PC-3 (cell line): ENCODE measurements around the gene ANKRD62. TPM values are rescaled to one million over a fixed set of nuclear protein-coding genes. Genes with fewer than 3 reads are reported as not detected.

Source experiments
- ATAC-seq: fragments of 200-7000 bp; cut with Tn5 transposase; 2 replicates; pipeline ENCODE4 v1.9.1; 2020; ENCODE audit warnings: mild to moderate bottlenecking, moderate library complexity
- BruUV-seq: library from RNA; stranded (reverse); fragments of 400-500 nt; replicated peaks from 2 replicates; lab custom pipeline; 2021; lab: Mats Ljungman, UMichigan
- CTCF ChIA-PET: fragments of 300-600 bp; sonication (Branson Sonifier 250); formaldehyde crosslinking; loops from one replicate; lab custom pipeline; 2022; ENCODE audit warnings: antibody characterized with exemption; lab: Charles Lee
- POLR2A ChIA-PET: fragments of 300-600 bp; sonication (Branson Sonifier 250); formaldehyde crosslinking; loops from one replicate; lab custom pipeline; 2022; ENCODE audit warnings: antibody characterized with exemption; ENCODE audit not compliant: unreplicated experiment; lab: Charles Lee
- DNase-seq: peaks from one replicate; pipeline ENCODE4 v3.0.0-alpha.2; 2015
- H2AFZ ChIP-seq: fragments of 300-600 bp; sonication (generic); 2 replicates; pipeline ENCODE4 v1.6.0; 2016; ENCODE audit warnings: antibody characterized with exemption, low read length
- H3F3A ChIP-seq: fragments of 300-600 bp; sonication (generic); one replicate; pipeline ENCODE4 v1.6.0; 2017; ENCODE audit warnings: antibody characterized with exemption, low read length, control low read depth, mild to moderate bottlenecking; ENCODE audit not compliant: unreplicated experiment
- H3K27ac ChIP-seq: fragments of 300-600 bp; sonication (generic); 2 replicates; pipeline ENCODE4 v1.5.1; 2016; ENCODE audit warnings: mild to moderate bottlenecking, low read length
- H3K27me3 ChIP-seq: fragments of 300-600 bp; sonication (generic); 2 replicates; pipeline ENCODE4 v1.6.1; 2016; ENCODE audit warnings: low read length, mixed read lengths
- H3K36me3 ChIP-seq: fragments of 300-600 bp; sonication (generic); 2 replicates; pipeline ENCODE4 v1.6.1; 2016; ENCODE audit warnings: low read depth, mixed run types, low read length, mixed read lengths
- H3K4me1 ChIP-seq: fragments of 300-600 bp; sonication (generic); 2 replicates; pipeline ENCODE4 v1.5.1; 2016; ENCODE audit warnings: low read length; ENCODE audit not compliant: insufficient read depth
- H3K4me2 ChIP-seq: fragments of 300-600 bp; sonication (generic); 2 replicates; pipeline ENCODE4 v1.6.0; 2016; ENCODE audit warnings: low read length
- H3K4me3 ChIP-seq: fragments of 300-600 bp; sonication (generic); 2 replicates; pipeline ENCODE4 v1.5.1; 2016; ENCODE audit warnings: mild to moderate bottlenecking, low read length, mixed read lengths
- H3K79me2 ChIP-seq: fragments of 300-600 bp; sonication (generic); 2 replicates; pipeline ENCODE4 v1.6.1; 2017; ENCODE audit warnings: low read length, mixed read lengths
- H3K9ac ChIP-seq: fragments of 300-600 bp; sonication (generic); 2 replicates; pipeline ENCODE4 v1.6.0; 2016; ENCODE audit warnings: mild to moderate bottlenecking, low read length
- H3K9me2 ChIP-seq: fragments of 300-600 bp; sonication (generic); replicated peaks from 2 replicates; pipeline ENCODE4 v1.6.1; 2016; ENCODE audit warnings: mixed run types, low read length, mixed read lengths
- H3K9me3 ChIP-seq: fragments of 300-600 bp; sonication (generic); 2 replicates; pipeline ENCODE4 v1.6.1; 2016; ENCODE audit warnings: low read length, mixed read lengths
- H4K20me1 ChIP-seq: fragments of 300-600 bp; sonication (generic); 2 replicates; pipeline ENCODE4 v1.6.1; 2016; ENCODE audit warnings: low read length, mixed read lengths
- EZH2 ChIP-seq: fragments of 300-600 bp; sonication (generic); IDR thresholded peaks from one replicate; pipeline ENCODE4 v1.6.1; 2017; ENCODE audit warnings: antibody characterized with exemption, mild to moderate bottlenecking, low read length; ENCODE audit not compliant: unreplicated experiment
- EZH2phosphoT487 ChIP-seq: fragments of 300-600 bp; sonication (generic); IDR thresholded peaks from 2 replicates; pipeline ENCODE4 v1.6.1; 2018; ENCODE audit warnings: mild to moderate bottlenecking, antibody characterized with exemption, low read length, borderline replicate concordance
- intact Hi-C: fragments of 100-400 bp; cut with micrococcal nuclease; formaldehyde crosslinking; loops from 2 replicates; pipeline ENCODE4 v1.9.0; 2023
- total RNA-seq: library from RNA; depleted of rRNA; stranded (reverse); fragments of >200 nt; gene quantifications from 2 replicates; pipeline ENCODE4 v1.2.3, GENCODE V29; 2014
- TF ChIP-seq, protein P1 (sequence below): fragments of 300-600 bp; sonication (generic); conservative IDR thresholded peaks from 2 replicates; pipeline ENCODE4 v1.5.1; 2017; ENCODE audit warnings: antibody characterized with exemption, low read depth, mild to moderate bottlenecking, low read length

ANKRD62 gene
- total RNA-seq, 1 experiment from 2014 or later, result not detected

GRCh38 chr18:12048010-12048826 is 45.4 kb upstream of the ANKRD62 start:
- no peaks in the 10 kb centered on the region for H3K79me2 ChIP-seq
- intact Hi-C loops, result no loop called here
- H3K9me3 ChIP-seq, result no peaks in the 10 kb centered on the region
- POLR2A ChIA-PET, result no interaction called here
- no peaks in the 10 kb centered on the region for H3K36me3 ChIP-seq
- no peak overlapping the region for H3K9ac ChIP-seq
- no peak overlapping the region for H3K4me2 ChIP-seq
- no TSS peak for BruUV-seq
- TF ChIP-seq EZH2 (no peak), EZH2phosphoT487 (no peak)
- TF ChIP-seq, protein P1, sequence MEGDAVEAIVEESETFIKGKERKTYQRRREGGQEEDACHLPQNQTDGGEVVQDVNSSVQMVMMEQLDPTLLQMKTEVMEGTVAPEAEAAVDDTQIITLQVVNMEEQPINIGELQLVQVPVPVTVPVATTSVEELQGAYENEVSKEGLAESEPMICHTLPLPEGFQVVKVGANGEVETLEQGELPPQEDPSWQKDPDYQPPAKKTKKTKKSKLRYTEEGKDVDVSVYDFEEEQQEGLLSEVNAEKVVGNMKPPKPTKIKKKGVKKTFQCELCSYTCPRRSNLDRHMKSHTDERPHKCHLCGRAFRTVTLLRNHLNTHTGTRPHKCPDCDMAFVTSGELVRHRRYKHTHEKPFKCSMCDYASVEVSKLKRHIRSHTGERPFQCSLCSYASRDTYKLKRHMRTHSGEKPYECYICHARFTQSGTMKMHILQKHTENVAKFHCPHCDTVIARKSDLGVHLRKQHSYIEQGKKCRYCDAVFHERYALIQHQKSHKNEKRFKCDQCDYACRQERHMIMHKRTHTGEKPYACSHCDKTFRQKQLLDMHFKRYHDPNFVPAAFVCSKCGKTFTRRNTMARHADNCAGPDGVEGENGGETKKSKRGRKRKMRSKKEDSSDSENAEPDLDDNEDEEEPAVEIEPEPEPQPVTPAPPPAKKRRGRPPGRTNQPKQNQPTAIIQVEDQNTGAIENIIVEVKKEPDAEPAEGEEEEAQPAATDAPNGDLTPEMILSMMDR, result no peak
- DNase-seq (no peak), ATAC-seq (peak; percentile 37)
- no peaks in the 10 kb centered on the region for H3F3A ChIP-seq
- CTCF ChIA-PET, result no interaction called here
- H3K27me3 ChIP-seq, result peaks cover 6% of the 10 kb centered on the region
- no peak overlapping the region for H2AFZ ChIP-seq
- H3K9me2 ChIP-seq, result no peaks in the 10 kb centered on the region
- no peak overlapping the region for H3K27ac ChIP-seq
- H3K4me1 ChIP-seq, result peaks cover 4% of the 10 kb centered on the region; the same call in 1 of the 2 replicates
- no peak overlapping the region for H3K4me3 ChIP-seq
- no peaks in the 10 kb centered on the region for H4K20me1 ChIP-seq

DNA sequence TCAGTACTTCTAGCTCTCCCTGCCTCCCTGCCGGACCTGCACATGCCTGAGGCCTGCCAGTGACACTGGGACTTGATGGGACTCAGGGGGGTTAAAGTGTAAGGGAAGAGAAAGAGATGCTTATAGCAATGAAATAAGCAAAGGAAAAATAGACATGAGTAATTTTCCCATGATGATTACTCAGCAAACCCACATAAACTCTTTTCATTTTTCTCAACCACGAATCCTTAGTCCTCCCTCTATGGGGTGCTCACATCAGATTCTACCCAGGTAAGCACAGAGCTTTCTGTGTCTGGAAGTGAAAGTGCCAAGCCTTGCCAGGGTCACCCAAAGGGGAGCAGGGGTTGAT is 44.8 kb upstream of the ANKRD62 start:
- Histone ChIP-seq H2AFZ (no peak overlapping the region), H3K9me3 (no peaks in the 10 kb centered on the region), H3K4me1 (peaks cover 4% of the 10 kb centered on the region; the same call in 1 of the 2 replicates), H3K9ac (no peak overlapping the region), H3K79me2 (no peaks in the 10 kb centered on the region), H3K27me3 (peaks cover 7% of the 10 kb centered on the region), H3K27ac (no peak overlapping the region), H4K20me1 (no peaks in the 10 kb centered on the region), H3K4me3 (no peak overlapping the region), H3F3A (no peaks in the 10 kb centered on the region), H3K4me2 (no peak overlapping the region), H3K36me3 (no peaks in the 10 kb centered on the region), H3K9me2 (no peaks in the 10 kb centered on the region)
- POLR2A ChIA-PET, result no interaction called here
- DNase-seq, result peak; percentile 31
- no peak for TF ChIP-seq EZH2phosphoT487
- no peak for TF ChIP-seq EZH2
- TF ChIP-seq, protein P1, result no peak
- intact Hi-C loops, result no loop called here
- no TSS peak for BruUV-seq
- ATAC-seq, result peak; percentile 42
- CTCF ChIA-PET, result no interaction called here
